Measurements from ENCODE around the gene TPT1.

DNA sequence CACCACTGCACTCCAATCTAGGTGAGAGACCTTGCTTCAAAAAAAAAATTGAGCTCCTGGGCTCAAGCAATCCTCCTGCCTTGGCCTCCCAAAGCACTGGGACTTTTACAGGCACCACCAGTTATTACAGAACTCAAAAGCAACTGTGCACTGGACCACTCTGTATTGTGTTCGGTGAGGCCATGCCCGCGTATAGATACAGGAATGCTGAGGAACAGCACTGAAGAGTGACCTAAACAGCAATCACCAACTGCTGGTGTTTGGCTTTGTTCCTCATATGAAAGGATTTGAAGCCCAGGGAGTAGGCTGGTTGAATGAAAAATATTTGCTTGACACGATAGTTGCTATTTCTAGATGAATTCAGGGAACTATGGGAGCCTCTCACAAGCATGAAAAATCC lies 47.7 kb upstream of the TPT1 start:
- TF ChIP-seq PAX5 (IDR thresholded peaks at IDR 0.05; ENCODE audit: insufficient read depth, low read length, severe bottlenecking), result no peak
- no peak for TF ChIP-seq POLR2AphosphoS5 (IDR thresholded peaks at IDR 0.05; ENCODE audit: low read depth, low read length)
